GM23338 (cell line): ENCODE results near the gene AP1AR. TPM values are rescaled to one million over a fixed set of nuclear protein-coding genes. Genes with fewer than 3 reads are reported as not detected.
A peak's percentile ranks its signal among the peaks of the same experiment; 100 is the strongest.

Source experiments
- ATAC-seq: fragments of 200-7000 bp; cut with Tn5 transposase; 3 replicates; pipeline ENCODE4 v1.9.1; 2020
- DNase-seq: peaks from one replicate; pipeline ENCODE4 v3.0.0-alpha.2; 2015; ENCODE audit warnings: low spot score
- H2AFZ ChIP-seq: fragments of 200-600 bp; sonication (generic); 2 replicates; pipeline ENCODE4 v1.8.0; 2016; ENCODE audit warnings: antibody characterized with exemption, mild to moderate bottlenecking, moderate library complexity
- H3F3A ChIP-seq: fragments of 200-600 bp; sonication (generic); replicated peaks from 2 replicates; pipeline ENCODE4 v1.8.0; 2017; ENCODE audit warnings: antibody characterized with exemption, mixed run types, low read depth
- H3K27ac ChIP-seq: fragments of 200-600 bp; sonication (generic); 2 replicates; pipeline ENCODE4 v1.6.1; 2016; ENCODE audit warnings: low read depth
- H3K27me3 ChIP-seq: fragments of 200-600 bp; sonication (generic); 2 replicates; pipeline ENCODE4 v1.8.0; 2016; ENCODE audit warnings: mild to moderate bottlenecking, mixed run types, moderate library complexity; ENCODE audit not compliant: insufficient read depth
- H3K36me3 ChIP-seq: fragments of 200-600 bp; sonication (generic); 2 replicates; pipeline ENCODE4 v1.8.0; 2016; ENCODE audit warnings: mild to moderate bottlenecking; ENCODE audit not compliant: insufficient read depth
- H3K4me1 ChIP-seq: fragments of 200-600 bp; sonication (generic); 2 replicates; pipeline ENCODE4 v1.8.0; 2016; ENCODE audit warnings: mild to moderate bottlenecking, moderate library complexity; ENCODE audit not compliant: insufficient read depth
- H3K4me2 ChIP-seq: fragments of 200-600 bp; sonication (generic); 2 replicates; pipeline ENCODE4 v1.7.1; 2017; ENCODE audit warnings: mixed run types
- H3K4me3 ChIP-seq: fragments of 200-600 bp; sonication (generic); 2 replicates; pipeline ENCODE4 v1.6.1; 2016; ENCODE audit warnings: mixed run types
- H3K79me2 ChIP-seq: fragments of 200-600 bp; sonication (generic); replicated peaks from 2 replicates; pipeline ENCODE4 v1.8.0; 2017; ENCODE audit warnings: mild to moderate bottlenecking; ENCODE audit not compliant: insufficient read depth
- H3K9me2 ChIP-seq: fragments of 200-600 bp; sonication (generic); 2 replicates; pipeline ENCODE4 v1.8.0; 2017; ENCODE audit not compliant: insufficient read depth
- H4K20me1 ChIP-seq: fragments of 200-600 bp; sonication (generic); replicated peaks from 2 replicates; pipeline ENCODE4 v1.8.0; 2017; ENCODE audit warnings: mild to moderate bottlenecking; ENCODE audit not compliant: insufficient read depth
- H3K27ac Mint-ChIP-seq: 2 replicates; pipeline ENCODE4 v1.8.0; 2020; ENCODE audit warnings: inconsistent platforms, mild to moderate bottlenecking, moderate library complexity, mixed read lengths
- H3K27me3 Mint-ChIP-seq: 3 replicates; pipeline ENCODE4 v1.8.0; 2022; ENCODE audit warnings: low read depth, mild to moderate bottlenecking, moderate library complexity, mixed read lengths, inconsistent platforms; ENCODE audit not compliant: insufficient read depth, poor library complexity
- H3K36me3 Mint-ChIP-seq: 3 replicates; pipeline ENCODE4 v1.8.0; 2021; ENCODE audit warnings: low read depth, mild to moderate bottlenecking, inconsistent platforms, moderate library complexity, mixed read lengths
- H3K4me1 Mint-ChIP-seq: 3 replicates; pipeline ENCODE4 v1.8.0; 2020; ENCODE audit warnings: mild to moderate bottlenecking, inconsistent platforms, mixed read lengths
- H3K4me3 Mint-ChIP-seq: 3 replicates; pipeline ENCODE4 v1.8.0; 2021; ENCODE audit warnings: moderate library complexity, mild to moderate bottlenecking, inconsistent platforms, mixed read lengths
- H3K9me3 Mint-ChIP-seq: 3 replicates; pipeline ENCODE4 v1.8.0; 2020; ENCODE audit warnings: moderate library complexity, mild to moderate bottlenecking, inconsistent platforms, mixed read lengths
- CREB1 ChIP-seq: fragments of 250-450 bp; sonication (Bioruptor Pico); IDR thresholded peaks from 2 replicates; pipeline ENCODE4 v1.5.0; 2020; ENCODE audit warnings: low read depth, mild to moderate bottlenecking, moderate library complexity
- NANOG ChIP-seq: IDR thresholded peaks from 2 replicates; pipeline ENCODE4 v1.6.1; 2016; ENCODE audit warnings: antibody characterized with exemption, borderline replicate concordance
- ZNF114 ChIP-seq: fragments of 250-450 bp; sonication (Bioruptor Pico); IDR thresholded peaks from 2 replicates; pipeline ENCODE4 v1.5.0; 2020; ENCODE audit warnings: mild to moderate bottlenecking, moderate library complexity
- ZNF331 ChIP-seq: fragments of 250-450 bp; sonication (Bioruptor Pico); IDR thresholded peaks from 2 replicates; pipeline ENCODE4 v1.5.0; 2020; ENCODE audit warnings: low read depth, mild to moderate bottlenecking, moderate library complexity
- ZNF462 ChIP-seq: fragments of 250-450 bp; sonication (Bioruptor Pico); IDR thresholded peaks from 2 replicates; pipeline ENCODE4 v1.5.0; 2020; ENCODE audit warnings: mild to moderate bottlenecking, moderate library complexity
- polyA plus RNA-seq: library from polyadenylated mRNA; unstranded; fragments of >200 nt; fragmentation: Nextera tagmentation; extraction: Ambion mirVana; gene quantifications from 2 replicates; pipeline ENCODE4 v1.2.1, GENCODE V29; 2016
- total RNA-seq: library from RNA; depleted of rRNA; stranded (reverse); fragments of >200 nt; shearing (Covaris generic); gene quantifications from 2 replicates; pipeline ENCODE4 v1.2.3, GENCODE V29; 2014
- TF ChIP-seq, protein P1 (sequence below): IDR thresholded peaks from 2 replicates; pipeline ENCODE4 v1.6.1; 2016; ENCODE audit warnings: antibody characterized with exemption

Gene AP1AR
- total and polyA plus RNA-seq, 2 experiments from 2014 or later, result 17.5 to 28.0 TPM

GRCh38 chr4:112290341-112290740 lies 58.8 kb downstream of the AP1AR start (continued):
- TF ChIP-seq ZNF462 (CRISPR knock-in tag) (no peak), ZNF114 (CRISPR knock-in tag) (no peak)

DNA sequence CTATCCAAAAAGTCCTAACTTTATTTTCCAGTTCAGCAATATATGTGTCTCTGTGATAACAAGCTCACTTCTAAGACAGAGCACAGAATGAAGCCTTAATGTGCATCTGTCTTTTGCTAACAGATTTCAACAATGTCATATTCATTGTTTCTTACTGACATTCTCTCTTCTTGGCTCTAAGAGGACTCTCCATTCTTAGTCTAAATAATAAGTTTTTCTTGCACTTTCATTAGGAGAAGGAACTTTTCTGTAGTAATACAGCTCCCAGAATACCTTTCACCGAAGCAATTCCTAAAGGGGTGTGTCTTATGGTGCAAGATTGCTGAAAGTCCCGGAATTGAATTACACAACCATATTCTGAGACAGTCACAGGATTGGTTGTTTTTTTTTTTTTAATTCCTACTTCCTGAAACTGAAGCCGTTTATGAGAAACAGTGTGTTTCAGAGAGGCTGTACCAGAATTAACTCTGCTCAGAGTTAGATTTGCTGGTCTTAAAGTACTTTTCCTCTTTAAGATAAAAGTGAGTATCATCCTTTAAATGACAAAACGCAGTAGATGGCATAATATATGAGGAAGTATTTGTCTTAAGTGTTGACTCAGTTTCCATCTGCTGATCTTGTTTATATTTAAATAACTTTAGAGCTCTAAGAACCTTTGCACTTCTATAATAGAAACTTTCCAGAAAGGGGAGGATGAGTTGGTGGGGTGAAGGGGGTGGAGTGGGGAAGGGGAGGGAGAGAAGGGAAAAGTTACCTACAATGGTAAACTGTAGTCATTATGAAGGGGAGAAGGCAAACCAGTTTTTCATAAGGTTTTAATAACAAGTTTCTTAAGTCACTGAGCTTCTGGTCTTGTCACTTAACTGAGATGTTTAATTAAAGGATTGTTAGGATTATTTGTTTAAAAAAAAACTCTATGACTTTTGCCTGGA lies 65.6 kb downstream of the AP1AR start, which contains the start of gene ALPK1:
TSS of gene ALPK1 (plus strand) at position 421 of the 932 bp plus-strand sequence.
- H3K27ac Mint-ChIP-seq, result no peak within 1 kb of the TSS
- ATAC-seq, result no peak

More for the DNA sequence above, 65.6 kb downstream of the AP1AR start, which contains the start of gene ALPK1:
- no peaks in the 10 kb centered on the region for H3K79me2 ChIP-seq
- no peaks in the 10 kb centered on the region for H3F3A ChIP-seq
- no peaks in the 10 kb centered on the region for H3K4me1 Mint-ChIP-seq
- H4K20me1 ChIP-seq, result no peaks in the 10 kb centered on the region
- H3K36me3 ChIP-seq, result no peaks in the 10 kb centered on the region
- no peaks in the 10 kb centered on the region for H3K36me3 Mint-ChIP-seq
- no peaks in the 10 kb centered on the region for H3K27me3 ChIP-seq
- TF ChIP-seq ZNF331 (CRISPR knock-in tag) (no peak), CREB1 (CRISPR knock-in tag) (no peak), NANOG (no peak)
- TF ChIP-seq, protein P1, sequence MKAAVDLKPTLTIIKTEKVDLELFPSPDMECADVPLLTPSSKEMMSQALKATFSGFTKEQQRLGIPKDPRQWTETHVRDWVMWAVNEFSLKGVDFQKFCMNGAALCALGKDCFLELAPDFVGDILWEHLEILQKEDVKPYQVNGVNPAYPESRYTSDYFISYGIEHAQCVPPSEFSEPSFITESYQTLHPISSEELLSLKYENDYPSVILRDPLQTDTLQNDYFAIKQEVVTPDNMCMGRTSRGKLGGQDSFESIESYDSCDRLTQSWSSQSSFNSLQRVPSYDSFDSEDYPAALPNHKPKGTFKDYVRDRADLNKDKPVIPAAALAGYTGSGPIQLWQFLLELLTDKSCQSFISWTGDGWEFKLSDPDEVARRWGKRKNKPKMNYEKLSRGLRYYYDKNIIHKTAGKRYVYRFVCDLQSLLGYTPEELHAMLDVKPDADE, result no peak
- no peak for DNase-seq
- no peak within 1 kb of the TSS for H3K4me3 Mint-ChIP-seq
- no peak within 1 kb of the TSS; the same call in 1 of the 2 replicates for H2AFZ ChIP-seq
- H3K4me3 ChIP-seq, result no peak within 1 kb of the TSS
- H3K4me2 ChIP-seq, result 0 out of 2 replicates have a peak within 1 kb of the TSS, but pooled peaks have one; percentile 4
- H3K27ac ChIP-seq, result no peak within 1 kb of the TSS
- no peaks in the 10 kb centered on the region for H3K27me3 Mint-ChIP-seq
- no peaks in the 10 kb centered on the region for H3K4me1 ChIP-seq
- no peaks in the 10 kb centered on the region for H3K9me3 Mint-ChIP-seq
- H3K9me2 ChIP-seq, result no peaks in the 10 kb centered on the region
